Left lung (tissue), 10 donors: ENCODE data around the gene CCDC40. TPM values are rescaled to one million over a fixed set of nuclear protein-coding genes. Genes with fewer than 3 reads are reported as not detected.

Experiments used
- ATAC-seq: fragments of 200-7000 bp; cut with Tn5 transposase; one replicate; pipeline ENCODE4 v1.9.1; 2020; ENCODE audit warnings: moderate library complexity
- DNase-seq, 4 donors: peaks; one replicate each; pipeline ENCODE4 v3.0.0-alpha.2; 2013 to 2020
- H3K27ac ChIP-seq, 2 donors: fragments of 200-600 bp; sonication (generic) in 1 of 2; one replicate each; pipeline versions ENCODE4 v1.5.0 to v1.8.0; 2020 to 2021
- H3K27me3 ChIP-seq, 2 donors: fragments of 200-600 bp; sonication (generic) in 1 of 2; one replicate each; pipeline versions ENCODE4 v1.5.0 to v1.8.0; 2020 to 2021
- H3K36me3 ChIP-seq, 2 donors: fragments of 200-600 bp; sonication (generic) in 1 of 2; one replicate each; pipeline versions ENCODE4 v1.5.0 to v1.8.0; 2020 to 2021
- H3K4me1 ChIP-seq, 2 donors: fragments of 200-600 bp; one replicate each; pipeline ENCODE4 v1.8.0; 2021
- H3K4me3 ChIP-seq, 2 donors: fragments of 200-600 bp; sonication (generic) in 1 of 2; one replicate each; pipeline versions ENCODE4 v1.5.0 to v1.8.0; 2020 to 2021; ENCODE audit warnings: mild to moderate bottlenecking in 1 of 2
- H3K9me3 ChIP-seq, 2 donors: fragments of 200-600 bp; sonication (generic) in 1 of 2; one replicate each; pipeline versions ENCODE4 v1.5.0 to v1.8.0; 2020 to 2021
- intact Hi-C, 2 donors: fragments of 100-400 bp; cut with DNase I; formaldehyde crosslinking; loops; one replicate each; pipeline versions ENCODE4 v1.11.2 to v1.14.2; 2022
- polyA plus RNA-seq, 6 donors: library from polyadenylated mRNA; unstranded; fragments of 120-200 nt; gene quantifications; one replicate each; pipeline ENCODE4 v1.2.1, GENCODE V29; 2013; ENCODE audit not compliant: insufficient read length in 6 of 6
- total RNA-seq, 2 donors: library from RNA; stranded (reverse); fragmentation: NEBNext Ultra II Directional; extraction: Animal tissue kit (Norgen Biotek cat#: 25700); gene quantifications; one replicate each; pipeline ENCODE4 v1.2.1, GENCODE V29; 2021
- TF ChIP-seq, protein P1 (sequence below), 2 donors: fragments of 200-600 bp; sonication (generic) in 1 of 2; IDR thresholded peaks; one replicate each; pipeline versions ENCODE4 v1.5.0 to v1.8.0; 2021; ENCODE audit warnings: antibody characterized with exemption in 2 of 2
- donor health status: DM: no; HTN: yes; CAD: no.
- donor health status: DM: no; HTN: no; CAD: no.

CCDC40 gene
- total and polyA plus RNA-seq, 8 donors: 8.0 to 15.2 (median 11.5) TPM

DNA sequence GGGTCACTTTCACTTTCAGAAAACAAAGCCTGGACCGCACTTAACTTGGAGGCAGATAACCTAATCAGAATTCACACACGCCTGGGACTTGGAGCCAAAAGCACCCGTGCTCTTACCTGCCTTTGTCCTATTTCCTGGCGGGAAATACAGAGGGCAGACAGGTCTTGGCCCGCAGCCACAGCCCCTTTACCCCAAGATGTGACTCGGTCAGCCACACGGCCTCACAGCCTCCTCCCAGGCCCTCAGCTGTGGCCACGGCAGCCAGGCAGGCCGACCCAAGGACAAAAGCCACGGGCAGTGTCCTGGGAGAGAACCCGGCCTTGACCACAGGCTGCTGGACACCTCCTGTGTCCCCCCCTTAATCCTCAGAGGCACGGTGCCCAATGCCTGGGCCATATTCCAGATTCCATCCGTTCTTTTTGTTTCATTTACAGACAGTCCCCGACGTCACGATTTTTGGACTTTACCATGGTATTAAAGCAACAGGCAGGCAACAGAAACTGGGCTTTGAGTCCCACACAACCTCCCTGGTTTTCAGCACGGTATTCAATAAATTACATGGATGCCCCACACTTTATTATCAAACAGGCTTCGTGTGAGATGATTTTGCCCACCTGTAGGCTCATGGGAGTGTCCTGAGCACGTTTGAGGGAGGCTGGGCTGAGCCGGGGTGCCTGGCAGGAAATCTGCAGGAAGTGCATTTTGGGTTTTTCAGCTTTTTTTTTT, 34.8 kb downstream of the CCDC40 start:
- DNase-seq (peak in 3 of 4 donors; percentile 41 to 83 (median 76)), ATAC-seq (peak; percentile 48)
- intact Hi-C loops: no loop called here
- H3K27me3 ChIP-seq: no peaks in the 10 kb centered on the region
- H3K36me3 ChIP-seq: no peaks in the 10 kb centered on the region
- H3K4me3 ChIP-seq: peak overlapping the region; percentile 6 to 11
- TF ChIP-seq, protein P1, sequence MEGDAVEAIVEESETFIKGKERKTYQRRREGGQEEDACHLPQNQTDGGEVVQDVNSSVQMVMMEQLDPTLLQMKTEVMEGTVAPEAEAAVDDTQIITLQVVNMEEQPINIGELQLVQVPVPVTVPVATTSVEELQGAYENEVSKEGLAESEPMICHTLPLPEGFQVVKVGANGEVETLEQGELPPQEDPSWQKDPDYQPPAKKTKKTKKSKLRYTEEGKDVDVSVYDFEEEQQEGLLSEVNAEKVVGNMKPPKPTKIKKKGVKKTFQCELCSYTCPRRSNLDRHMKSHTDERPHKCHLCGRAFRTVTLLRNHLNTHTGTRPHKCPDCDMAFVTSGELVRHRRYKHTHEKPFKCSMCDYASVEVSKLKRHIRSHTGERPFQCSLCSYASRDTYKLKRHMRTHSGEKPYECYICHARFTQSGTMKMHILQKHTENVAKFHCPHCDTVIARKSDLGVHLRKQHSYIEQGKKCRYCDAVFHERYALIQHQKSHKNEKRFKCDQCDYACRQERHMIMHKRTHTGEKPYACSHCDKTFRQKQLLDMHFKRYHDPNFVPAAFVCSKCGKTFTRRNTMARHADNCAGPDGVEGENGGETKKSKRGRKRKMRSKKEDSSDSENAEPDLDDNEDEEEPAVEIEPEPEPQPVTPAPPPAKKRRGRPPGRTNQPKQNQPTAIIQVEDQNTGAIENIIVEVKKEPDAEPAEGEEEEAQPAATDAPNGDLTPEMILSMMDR (IDR thresholded peaks at IDR 0.05): no peak
- H3K27ac ChIP-seq: peak overlapping the region; percentile 73 to 86
- peaks cover 5 to 27% of the 10 kb centered on the region in 2 donors for H3K4me1 ChIP-seq
- no peaks in the 10 kb centered on the region for H3K9me3 ChIP-seq

DNA sequence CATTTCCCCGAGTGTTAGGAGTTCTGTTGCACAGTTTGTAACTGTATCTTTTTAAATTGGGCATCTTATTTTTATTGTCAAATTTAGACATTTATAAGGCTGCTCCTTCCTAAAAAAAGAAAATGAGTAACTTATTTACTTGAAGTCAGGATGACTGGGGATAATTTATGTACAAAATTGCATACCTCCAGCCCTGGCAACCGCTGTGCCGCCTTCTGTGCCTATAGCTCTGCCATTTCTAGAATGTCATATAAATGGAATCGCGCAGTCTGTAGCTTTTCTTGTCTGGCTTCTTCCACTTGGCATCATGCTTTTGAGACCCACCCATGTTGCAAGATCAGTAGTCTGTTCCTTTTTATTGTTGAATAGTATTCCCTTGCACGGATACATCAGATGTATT, 36.0 kb downstream of the CCDC40 start:
- H3K36me3 ChIP-seq: no peaks in the 10 kb centered on the region
- H3K9me3 ChIP-seq: no peaks in the 10 kb centered on the region
- no peak overlapping the region for H3K27ac ChIP-seq
- ATAC-seq (no peak), DNase-seq (no peak)
- TF ChIP-seq, protein P1 (IDR thresholded peaks at IDR 0.05): no peak
- H3K4me3 ChIP-seq: no peak overlapping the region
- intact Hi-C loops: no loop called here
- H3K4me1 ChIP-seq: peaks cover 5 to 27% of the 10 kb centered on the region in 2 donors
- no peaks in the 10 kb centered on the region for H3K27me3 ChIP-seq

DNA sequence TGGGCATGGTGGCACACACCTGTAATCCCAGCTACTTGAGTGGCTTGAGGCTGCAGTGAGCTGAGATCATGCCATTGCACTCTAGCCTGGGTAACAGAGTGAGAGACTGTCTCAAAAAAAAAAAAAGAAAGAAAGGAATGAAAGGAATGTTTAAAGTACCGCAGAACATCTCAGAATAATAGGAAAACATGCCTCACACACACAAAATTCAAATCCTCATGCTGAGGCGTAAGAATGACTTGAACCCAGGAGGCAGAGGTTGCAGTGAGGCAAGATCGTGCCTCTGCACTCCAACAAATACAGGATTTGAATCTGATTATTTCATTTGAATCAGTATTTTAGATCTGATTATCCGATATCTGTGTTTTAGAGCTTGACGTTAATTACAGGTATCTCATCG, 43.6 kb downstream of the CCDC40 start:
- Histone ChIP-seq H3K36me3 (no peaks in the 10 kb centered on the region), H3K4me3 (no peak overlapping the region), H3K9me3 (no peaks in the 10 kb centered on the region), H3K27me3 (no peaks in the 10 kb centered on the region), H3K27ac (no peak overlapping the region), H3K4me1 (peaks cover 0 to 8% of the 10 kb centered on the region in 2 donors)
- TF ChIP-seq, protein P1 (IDR thresholded peaks at IDR 0.05): no peak
- intact Hi-C loops: no loop called here
- DNase-seq (no peak), ATAC-seq (no peak)

DNA sequence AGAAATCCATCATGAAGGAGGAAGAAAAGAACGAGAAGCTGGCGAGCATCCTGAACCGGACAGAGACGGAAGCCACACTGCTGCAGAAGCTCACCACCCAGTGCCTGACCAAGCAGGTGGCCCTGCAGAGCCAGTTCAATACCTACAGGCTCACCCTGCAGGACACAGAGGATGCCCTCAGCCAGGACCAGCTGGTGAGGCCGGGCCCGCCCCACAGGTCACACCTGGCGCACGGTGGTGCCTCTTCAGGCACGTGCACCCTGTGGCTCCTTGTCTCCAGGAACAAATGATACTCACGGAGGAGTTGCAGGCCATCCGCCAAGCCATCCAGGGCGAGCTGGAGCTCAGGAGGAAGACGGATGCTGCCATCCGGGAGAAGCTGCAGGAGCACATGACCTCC, 45.2 kb downstream of the CCDC40 start:
- ATAC-seq (no peak), DNase-seq (peak in 1 of 4 donors; percentile 72)
- Histone ChIP-seq H3K27ac (no peak overlapping the region), H3K36me3 (no peaks in the 10 kb centered on the region), H3K27me3 (no peaks in the 10 kb centered on the region), H3K4me1 (peaks cover 0 to 8% of the 10 kb centered on the region in 2 donors), H3K4me3 (no peak overlapping the region), H3K9me3 (no peaks in the 10 kb centered on the region)
- TF ChIP-seq, protein P1 (IDR thresholded peaks at IDR 0.05): no peak
- intact Hi-C loops: no loop called here

DNA sequence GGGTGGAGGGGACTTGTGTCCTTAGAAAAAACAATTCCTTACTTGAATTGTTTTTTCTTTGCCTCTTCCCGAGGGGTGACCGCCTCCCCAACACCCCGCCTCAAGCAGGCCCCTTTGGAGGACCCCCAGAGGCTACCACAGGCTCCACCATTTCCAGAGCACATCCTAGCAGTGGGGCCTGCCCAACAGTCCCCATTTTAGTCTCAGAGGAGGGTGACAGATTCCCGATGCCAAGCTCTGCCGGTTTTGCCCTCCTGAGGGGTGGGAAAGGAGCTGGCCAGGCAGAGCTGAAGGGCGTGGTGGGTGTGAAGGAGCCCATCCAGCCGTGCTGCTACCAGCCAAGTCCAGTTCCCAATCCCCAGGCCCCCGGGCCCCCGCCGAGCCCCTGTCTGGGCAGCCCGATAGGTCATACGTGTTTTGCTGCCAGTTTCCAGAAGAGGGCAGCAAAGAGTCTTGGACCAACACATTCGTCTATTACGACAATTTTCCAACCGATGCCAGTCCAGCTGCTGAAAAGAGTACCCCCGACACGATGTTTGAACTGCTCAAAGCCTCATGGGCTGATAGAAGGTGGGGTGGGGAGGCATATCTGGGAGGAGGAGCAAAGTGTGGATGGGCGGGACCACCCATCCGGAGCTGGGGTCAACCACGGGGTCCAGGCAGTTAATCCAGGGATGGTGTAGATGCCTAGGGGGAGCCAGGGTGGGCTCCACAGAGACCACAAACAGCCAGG, 46.1 kb downstream of the CCDC40 start:
- Histone ChIP-seq H3K4me1 (peaks cover 0 to 8% of the 10 kb centered on the region in 2 donors), H3K27ac (no peak overlapping the region), H3K36me3 (no peaks in the 10 kb centered on the region), H3K4me3 (no peak overlapping the region), H3K9me3 (no peaks in the 10 kb centered on the region), H3K27me3 (no peaks in the 10 kb centered on the region)
- DNase-seq (peak; percentile 57 to 85 (median 74)), ATAC-seq (peak; percentile 89)
- TF ChIP-seq, protein P1 (IDR thresholded peaks at IDR 0.05): peak; percentile 78 to 79
- intact Hi-C loops: no loop called here
